B cell (primary cell): ENCODE data around the gene CERS5. TPM values are rescaled to one million over a fixed set of nuclear protein-coding genes. Genes with fewer than 3 reads are reported as not detected.

Experiments used
- ATAC-seq: fragments of 200-7000 bp; cut with Tn5 transposase; one replicate; pipeline ENCODE4 v1.10.0; 2021; ENCODE audit warnings: low read depth, mild to moderate bottlenecking, moderate number of reproducible peaks, moderate library complexity
- CTCF ChIA-PET: fragments of 350-600 bp; sonication (Branson Sonifier 250); formaldehyde crosslinking; loops from one replicate; lab custom pipeline; 2021; ENCODE audit warnings: antibody characterized with exemption, inconsistent platforms; lab: Charles Lee
- POLR2A ChIA-PET: fragments of 350-600 bp; sonication (Branson Sonifier 250); formaldehyde crosslinking; loops from one replicate; lab custom pipeline; 2021; ENCODE audit warnings: antibody characterized with exemption; lab: Charles Lee
- DNase-seq: peaks from one replicate; pipeline ENCODE4 v3.0.0; 2013
- H2AFZ ChIP-seq: 2 replicates; pipeline ENCODE4 v1.6.1; 2012; ENCODE audit warnings: mild to moderate bottlenecking, low read depth, low read length; ENCODE audit not compliant: insufficient read depth, poor library complexity, severe bottlenecking
- H3K27ac ChIP-seq, 2 donors: 1 replicate in 1 of 2; 2 replicates in 1 of 2; pipeline ENCODE4 v1.5.1; 2012 to 2013; ENCODE audit warnings: low read length in 2 of 2, mild to moderate bottlenecking in 2 of 2, moderate library complexity in 1 of 2
- H3K27me3 ChIP-seq, 4 experiments: fragments of 200-600 bp in 1 of 4; sonication (generic) in 1 of 4; replicated peaks in 1 of 4; 1 replicate in 2 of 4; 2 replicates in 2 of 4; pipeline versions ENCODE4 v1.6.1 to v1.7.0; 2013 to 2016; ENCODE audit warnings: low read length in 3 of 4, mild to moderate bottlenecking in 2 of 4, mixed read lengths in 1 of 4, moderate library complexity in 1 of 4; ENCODE audit not compliant: insufficient read depth in 4 of 4, control insufficient read depth in 3 of 4; ENCODE audit errors: control extremely low read depth in 1 of 4
- H3K36me3 ChIP-seq, 2 experiments: replicated peaks in 1 of 2; 1 replicate in 1 of 2; 2 replicates in 1 of 2; pipeline versions ENCODE4 v1.6.1 to v1.7.1; 2013; ENCODE audit warnings: low read length in 1 of 2; ENCODE audit not compliant: insufficient read depth in 2 of 2, control insufficient read depth in 1 of 2; ENCODE audit errors: control extremely low read depth in 1 of 2, extremely low read depth in 1 of 2
- H3K4me1 ChIP-seq, 2 donors: fragments of 200-600 bp in 1 of 2; sonication (generic) in 1 of 2; 1 replicate in 1 of 2; 2 replicates in 1 of 2; pipeline versions ENCODE4 v1.5.1 to v1.6.1; 2013 to 2017; ENCODE audit warnings: low read length in 2 of 2; ENCODE audit not compliant: control insufficient read depth in 2 of 2, insufficient read depth in 2 of 2
- H3K4me2 ChIP-seq: replicated peaks from 2 replicates; pipeline ENCODE3; 2012; ENCODE audit warnings: mild to moderate bottlenecking, low read depth, low read length; ENCODE audit not compliant: poor library complexity, severe bottlenecking
- H3K4me3 ChIP-seq, 5 experiments: fragments of 200-600 bp in 1 of 5; sonication (generic) in 1 of 5; 1 replicate in 3 of 5; 2 replicates in 2 of 5; pipeline versions ENCODE4 v1.5.1 to v1.7.0; 2011 to 2016; ENCODE audit warnings: low read length in 4 of 5, mild to moderate bottlenecking in 4 of 5, low read depth in 2 of 5, control low read depth in 1 of 5, moderate library complexity in 1 of 5; ENCODE audit not compliant: insufficient read depth in 1 of 5; ENCODE audit errors: control extremely low read depth in 1 of 5, extremely low read depth in 1 of 5
- H3K79me2 ChIP-seq: fragments of 200-600 bp; sonication (generic); one replicate; pipeline ENCODE4 v1.6.0; 2016; ENCODE audit warnings: low read length; ENCODE audit not compliant: control insufficient read depth, insufficient read depth
- H3K9ac ChIP-seq: fragments of 200-600 bp; sonication (generic); 2 replicates; pipeline ENCODE4 v1.6.1; 2017; ENCODE audit warnings: mild to moderate bottlenecking, low read length, moderate library complexity
- H3K9me3 ChIP-seq, 3 donors: one replicate each; pipeline versions ENCODE4 v1.6.1 to v1.7.1; 2013; ENCODE audit warnings: low read length in 2 of 3; ENCODE audit not compliant: control insufficient read depth in 2 of 3, insufficient read depth in 1 of 3; ENCODE audit errors: control extremely low read depth in 1 of 3
- H4K20me1 ChIP-seq: 2 replicates; pipeline ENCODE4 v1.6.0; 2012; ENCODE audit warnings: mild to moderate bottlenecking, low read length; ENCODE audit not compliant: insufficient read depth, control insufficient read depth, poor library complexity, severe bottlenecking
- H3K27ac Mint-ChIP-seq: one replicate; pipeline ENCODE4 v1.8.0; 2021; ENCODE audit warnings: mixed read lengths
- H3K27me3 Mint-ChIP-seq: one replicate; pipeline ENCODE4 v1.8.0; 2021; ENCODE audit warnings: mixed read lengths
- H3K4me1 Mint-ChIP-seq: one replicate; pipeline ENCODE4 v1.8.0; 2021; ENCODE audit warnings: mixed read lengths
- H3K4me3 Mint-ChIP-seq: one replicate; pipeline ENCODE4 v1.8.0; 2021; ENCODE audit warnings: mixed read lengths
- H3K9me3 Mint-ChIP-seq: one replicate; pipeline ENCODE4 v1.8.0; 2022; ENCODE audit warnings: mixed read lengths; ENCODE audit not compliant: insufficient read depth
- CTCF ChIP-seq: fragments of 200-600 bp; IDR thresholded peaks from one replicate; pipeline ENCODE4 v1.8.0; 2022; ENCODE audit warnings: antibody characterized with exemption, mild to moderate bottlenecking
- EZH2 ChIP-seq: IDR thresholded peaks from 2 replicates; pipeline ENCODE4 v1.6.1; 2012; ENCODE audit warnings: borderline replicate concordance, low read depth, mild to moderate bottlenecking, moderate library complexity, low read length; ENCODE audit not compliant: insufficient read depth, poor library complexity, severe bottlenecking
- WGBS: methylation state at CpG from one replicate; pipeline ENCODE4 v1.1.5; 2013; ENCODE audit warnings: missing lambda C conversion rate; ENCODE audit not compliant: insufficient coverage; 5-methylcytosine and 5-hydroxymethylcytosine counted together
- intact Hi-C: fragments of 100-400 bp; cut with micrococcal nuclease; formaldehyde crosslinking; loops from one replicate; pipeline ENCODE4 v1.10.0; 2022
- polyA plus RNA-seq: library from polyadenylated mRNA; depleted of rRNA; stranded (reverse); fragments of >200 nt; gene quantifications from 2 replicates; pipeline ENCODE4 v1.2.3, GENCODE V29; 2012
- total RNA-seq, 2 donors: library from RNA; stranded (reverse); fragments of 120-200 nt in 1 of 2; gene quantifications; 1 replicate in 1 of 2; 2 replicates in 1 of 2; pipeline versions ENCODE4 v1.2.3 to v1.2.4, GENCODE V29; 2013 to 2022

The CERS5 gene
- total and polyA plus RNA-seq, 2 donors (not counting 1 experiment from before 2014, with no cell fraction given): 32.3 to 72.0 TPM

GRCh38 chr12:50120953-50121352, 46.2 kb downstream of the CERS5 start:
- WGBS: 100% methylated on average over 3 of the region's 3 CpGs
- no peaks in the 10 kb centered on the region for H3K9me3 Mint-ChIP-seq
- no peak overlapping the region for H3K4me3 ChIP-seq
- CTCF ChIA-PET: interaction anchor here (1.0 to 1.3 kb wide), 3 partner anchors 9 to 50 kb away, joined by 3 to 8 read pairs (median 3); partner anchors contain the start of gene COX14
- peaks cover 75% of the 10 kb centered on the region for H4K20me1 ChIP-seq
- H3K27me3 Mint-ChIP-seq: no peaks in the 10 kb centered on the region
- no peak for DNase-seq
- POLR2A ChIA-PET: no interaction called here
- H3K36me3 ChIP-seq: peaks cover 2 to 53% of the 10 kb centered on the region in 2 experiments
- peaks cover 3 to 15% of the 10 kb centered on the region in 2 donors for H3K4me1 ChIP-seq
- no peak for TF ChIP-seq EZH2
- no peak overlapping the region for H2AFZ ChIP-seq
- H3K79me2 ChIP-seq: peaks cover 98% of the 10 kb centered on the region
- H3K4me3 Mint-ChIP-seq: no peak overlapping the region
- H3K9me3 ChIP-seq: no peaks in the 10 kb centered on the region
- H3K4me2 ChIP-seq: no peak overlapping the region
- no peak overlapping the region for H3K9ac ChIP-seq
- H3K4me1 Mint-ChIP-seq: peaks cover 31% of the 10 kb centered on the region
- no peak overlapping the region for H3K27ac Mint-ChIP-seq
- intact Hi-C loops: no loop called here
- no peak for ATAC-seq
- no peaks in the 10 kb centered on the region for H3K27me3 ChIP-seq
- H3K27ac ChIP-seq: no peak overlapping the region

- WGBS: 100% methylated on average over 2 of the region's 3 CpGs
- Histone ChIP-seq H3K4me3 (no peak overlapping the region), H2AFZ (no peak overlapping the region), H3K4me1 (peaks cover 2 to 15% of the 10 kb centered on the region in 2 donors), H3K27me3 (no peaks in the 10 kb centered on the region), H3K4me2 (no peak overlapping the region), H3K79me2 (peaks cover 98% of the 10 kb centered on the region), H3K27ac (no peak overlapping the region), H3K9me3 (no peaks in the 10 kb centered on the region), H3K9ac (no peak overlapping the region), H4K20me1 (peaks cover 79% of the 10 kb centered on the region), H3K36me3 (peaks cover 2 to 55% of the 10 kb centered on the region in 2 experiments)
- peaks cover 32% of the 10 kb centered on the region for H3K4me1 Mint-ChIP-seq
- POLR2A ChIA-PET: no interaction called here
- H3K4me3 Mint-ChIP-seq: no peak overlapping the region
- CTCF ChIA-PET: interaction anchor here (0.6 to 1.3 kb wide), 4 partner anchors 9 to 361 kb away, joined by 3 to 8 read pairs (median 3); partner anchors contain the start of gene COX14
- H3K27ac Mint-ChIP-seq: no peak overlapping the region
- no peaks in the 10 kb centered on the region for H3K27me3 Mint-ChIP-seq
- no peaks in the 10 kb centered on the region for H3K9me3 Mint-ChIP-seq
- no peak for TF ChIP-seq CTCF
- no peak for TF ChIP-seq EZH2
- intact Hi-C loops: no loop called here
- DNase-seq (no peak), ATAC-seq (no peak)
Measured at GRCh38 chr12:50120521-50120920, 46.6 kb downstream of the CERS5 start.
